Hepatocyte (in vitro differentiated cells): Measurements from ENCODE around the gene MADD.

ENCODE experiments used
- CTCF ChIP-seq: fragments of 200-600 bp; sonication (generic); IDR thresholded peaks from 2 replicates; pipeline ENCODE4 v1.5.1; 2016; ENCODE audit warnings: antibody characterized with exemption, mild to moderate bottlenecking; ENCODE audit not compliant: poor library complexity
- EZH2 ChIP-seq: fragments of 200-600 bp; sonication (generic); IDR thresholded peaks from 2 replicates; pipeline ENCODE4 v1.6.1; 2016; ENCODE audit warnings: antibody characterized with exemption, mild to moderate bottlenecking, borderline replicate concordance
- EZH2phosphoT487 ChIP-seq: fragments of 200-600 bp; sonication (generic); IDR thresholded peaks from one replicate; pipeline ENCODE4 v1.6.1; 2018; ENCODE audit warnings: antibody characterized with exemption, mild to moderate bottlenecking, low read depth, moderate library complexity; ENCODE audit not compliant: unreplicated experiment, severe bottlenecking

- TF ChIP-seq CTCF (no peak), EZH2 (no peak), EZH2phosphoT487 (no peak)
Measured at GRCh38 chr11:47261291-47261800, 8.6 kb upstream of the MADD start.
